LNCaP clone FGC (cell line): Measurements from ENCODE around the gene HTT.

ENCODE experiments used
- DNase-seq: peaks from one replicate; pipeline ENCODE4 v3.0.0-alpha.2; 2011; ENCODE audit warnings: low read depth
- H3K4me3 ChIP-seq: 2 replicates; pipeline ENCODE4 v1.5.1; 2011; ENCODE audit warnings: mild to moderate bottlenecking, low read depth, low read length, control low read depth
- TF ChIP-seq, protein P1 (sequence below): IDR thresholded peaks from 2 replicates; pipeline ENCODE4 v1.5.1; 2012; ENCODE audit warnings: mild to moderate bottlenecking; ENCODE audit not compliant: control insufficient read depth, insufficient read depth; ENCODE audit errors: extremely low read depth

HTT gene

DNA sequence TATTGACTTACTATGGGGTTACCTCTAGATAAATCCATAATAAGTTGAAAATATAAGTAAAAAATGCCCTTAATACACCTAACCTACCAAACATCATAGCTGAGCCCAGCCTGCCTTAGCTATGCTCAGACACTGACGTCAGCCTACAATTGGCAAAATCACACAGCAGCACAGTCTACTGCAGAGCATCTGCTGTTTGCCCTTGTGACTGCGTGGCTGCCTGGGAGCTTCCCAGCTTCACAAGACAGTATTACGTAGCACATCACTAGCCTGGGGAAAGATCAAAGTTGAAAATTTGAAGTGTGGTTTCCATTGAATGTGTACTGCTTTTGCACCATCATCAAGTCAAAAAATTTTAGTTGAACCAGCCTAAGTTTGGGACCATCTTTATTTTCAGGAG is 8.9 kb upstream of the HTT start:
- no peak for DNase-seq
- TF ChIP-seq, protein P1, sequence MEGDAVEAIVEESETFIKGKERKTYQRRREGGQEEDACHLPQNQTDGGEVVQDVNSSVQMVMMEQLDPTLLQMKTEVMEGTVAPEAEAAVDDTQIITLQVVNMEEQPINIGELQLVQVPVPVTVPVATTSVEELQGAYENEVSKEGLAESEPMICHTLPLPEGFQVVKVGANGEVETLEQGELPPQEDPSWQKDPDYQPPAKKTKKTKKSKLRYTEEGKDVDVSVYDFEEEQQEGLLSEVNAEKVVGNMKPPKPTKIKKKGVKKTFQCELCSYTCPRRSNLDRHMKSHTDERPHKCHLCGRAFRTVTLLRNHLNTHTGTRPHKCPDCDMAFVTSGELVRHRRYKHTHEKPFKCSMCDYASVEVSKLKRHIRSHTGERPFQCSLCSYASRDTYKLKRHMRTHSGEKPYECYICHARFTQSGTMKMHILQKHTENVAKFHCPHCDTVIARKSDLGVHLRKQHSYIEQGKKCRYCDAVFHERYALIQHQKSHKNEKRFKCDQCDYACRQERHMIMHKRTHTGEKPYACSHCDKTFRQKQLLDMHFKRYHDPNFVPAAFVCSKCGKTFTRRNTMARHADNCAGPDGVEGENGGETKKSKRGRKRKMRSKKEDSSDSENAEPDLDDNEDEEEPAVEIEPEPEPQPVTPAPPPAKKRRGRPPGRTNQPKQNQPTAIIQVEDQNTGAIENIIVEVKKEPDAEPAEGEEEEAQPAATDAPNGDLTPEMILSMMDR, result no peak
- H3K4me3 ChIP-seq, result no peak overlapping the region

DNA sequence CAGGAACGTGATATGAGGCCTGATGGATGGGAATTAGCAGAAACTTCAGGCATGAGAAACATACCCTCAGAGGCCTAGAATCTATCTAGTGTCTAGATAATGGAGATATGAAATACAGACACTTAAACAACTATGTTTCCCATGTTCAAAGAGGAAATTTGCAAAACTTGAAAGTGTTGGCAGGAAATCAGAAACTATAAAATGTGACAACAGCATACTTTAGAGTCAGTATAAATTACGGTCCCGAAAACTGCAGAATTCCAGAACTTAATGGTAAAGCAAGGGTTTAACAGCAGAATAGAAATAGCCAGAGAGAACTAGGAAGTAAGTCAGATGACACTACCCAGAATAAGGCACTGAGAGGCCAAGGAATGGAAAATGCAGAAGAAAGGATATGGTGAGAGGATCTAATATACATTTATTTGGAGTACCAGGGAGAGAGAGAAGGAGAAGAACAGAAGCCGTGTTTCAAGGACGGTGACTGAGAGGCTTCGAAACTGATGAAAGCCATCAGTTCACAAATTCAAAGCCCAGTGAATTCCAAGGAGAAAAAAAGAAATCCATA is 7.6 kb upstream of the HTT start:
- no peak overlapping the region for H3K4me3 ChIP-seq
- no peak for DNase-seq
- TF ChIP-seq, protein P1, result no peak

DNA sequence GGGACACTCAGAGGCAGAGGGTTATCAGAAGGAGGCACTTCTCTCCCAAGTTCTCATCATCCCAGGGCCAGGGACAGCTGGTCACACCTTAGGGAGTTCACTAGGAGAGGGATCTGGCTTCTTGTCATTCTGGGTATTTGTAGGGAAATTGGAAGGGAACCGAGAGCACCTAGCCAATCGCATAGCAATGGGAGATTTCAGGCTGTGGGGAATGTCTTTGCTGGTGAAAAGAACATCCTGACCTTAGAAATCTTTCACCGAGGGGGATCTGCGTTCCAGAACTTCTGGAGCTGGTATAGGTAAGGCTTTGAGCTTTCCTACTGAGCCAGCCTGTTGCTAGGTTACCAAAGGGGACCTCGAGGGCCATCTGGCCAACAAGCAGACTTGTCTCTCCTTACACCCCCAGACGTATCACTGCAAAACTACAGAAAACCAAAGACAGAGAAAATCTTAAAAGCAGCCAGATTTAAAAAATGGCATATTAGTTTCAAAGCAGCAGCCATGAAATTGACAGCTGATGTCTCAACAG is 6.9 kb upstream of the HTT start:
- TF ChIP-seq, protein P1, result no peak
- no peak for DNase-seq
- no peak overlapping the region for H3K4me3 ChIP-seq

DNA sequence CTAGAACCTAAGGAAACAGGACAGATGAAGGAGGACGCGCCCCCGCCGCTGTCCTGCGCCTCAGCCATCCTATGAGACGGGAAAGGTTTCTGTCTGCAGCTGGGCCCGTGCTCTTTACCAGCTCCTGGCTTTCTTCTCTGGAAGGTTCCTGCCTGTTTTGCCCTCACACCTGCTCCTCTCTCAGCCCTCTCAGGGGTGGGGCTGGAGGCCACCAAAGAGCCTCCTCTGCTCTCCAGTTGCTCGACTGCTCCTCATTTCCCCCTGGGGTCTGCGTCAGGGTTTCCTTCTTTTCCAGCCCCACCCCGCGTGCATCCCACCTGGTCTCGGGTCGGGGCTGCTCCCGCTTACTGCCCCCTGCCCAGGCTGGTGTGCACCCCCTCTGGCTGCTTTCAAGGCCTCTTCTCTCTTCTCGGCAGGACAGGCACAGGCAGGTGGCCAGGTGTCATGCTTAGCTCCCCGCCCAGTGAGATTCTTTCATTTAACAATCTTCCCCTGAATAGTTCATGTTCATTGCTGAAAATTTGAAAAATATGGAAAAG is 4.8 kb upstream of the HTT start:
- no peak for DNase-seq
- TF ChIP-seq, protein P1, result no peak
- H3K4me3 ChIP-seq, result no peak overlapping the region

DNA sequence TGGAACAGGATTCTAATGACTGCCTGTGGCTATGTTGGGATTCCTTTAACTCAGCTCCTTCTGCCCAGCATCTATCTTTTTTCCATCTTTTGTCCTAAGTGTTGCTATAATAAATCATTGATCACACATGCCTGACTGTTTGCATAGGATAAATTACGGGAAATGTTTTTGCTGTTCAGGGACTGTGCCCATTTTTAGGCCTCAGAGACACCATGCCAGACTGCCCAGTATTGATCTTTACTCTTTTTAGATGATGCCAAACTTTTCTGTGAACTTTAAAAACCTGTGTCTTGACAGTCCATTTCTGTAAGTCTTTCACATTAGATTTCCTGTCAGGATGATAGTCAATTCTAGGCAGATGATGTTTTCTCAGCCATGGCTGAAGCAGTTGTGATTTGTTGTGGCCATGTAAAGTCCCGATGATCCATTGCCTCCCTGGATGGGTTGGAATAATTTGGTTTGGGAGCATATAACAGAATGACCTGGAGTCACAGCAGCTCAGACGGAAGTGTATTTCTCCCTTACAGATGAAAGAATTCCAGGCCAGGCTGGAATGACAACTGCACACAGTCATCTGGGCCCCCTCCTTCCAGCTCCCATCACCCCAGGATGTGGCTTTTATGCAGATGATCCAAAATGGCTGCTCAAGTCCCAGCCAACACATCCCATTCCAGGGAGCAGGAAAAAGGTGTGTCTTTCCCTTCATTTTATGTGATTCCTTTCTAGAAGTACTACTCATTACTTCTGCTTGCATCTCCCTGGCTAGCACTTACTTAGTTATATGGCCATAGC is 3.6 kb upstream of the HTT start:
- DNase-seq, result no peak
- H3K4me3 ChIP-seq, result no peak overlapping the region
- TF ChIP-seq, protein P1, result no peak

DNA sequence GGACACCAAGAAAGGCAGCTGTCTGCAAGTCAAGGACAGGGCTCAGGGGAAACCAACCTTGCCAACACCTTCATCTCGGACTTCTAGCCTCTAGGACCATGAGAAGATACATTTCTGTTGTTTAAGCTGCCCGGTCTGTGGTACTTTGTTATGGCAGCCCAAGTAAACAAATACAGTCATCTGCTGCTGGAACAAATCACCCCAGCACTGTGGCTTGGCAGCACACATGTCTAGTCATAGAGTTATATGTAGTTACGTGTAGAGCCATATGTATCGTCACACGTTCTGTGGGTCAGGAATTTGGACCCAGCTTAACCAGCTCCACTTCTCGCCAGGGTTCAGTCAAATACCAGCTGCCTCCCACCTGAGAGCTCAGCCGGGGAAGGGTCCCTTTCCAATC is 2.7 kb upstream of the HTT start:
- TF ChIP-seq, protein P1, result no peak
- DNase-seq, result no peak
- H3K4me3 ChIP-seq, result no peak overlapping the region
